ENCODE results near the gene EP400.
"Not testable (repeated sequence)": the region's sequence is repeated elsewhere in the genome, so short reads cannot be mapped to it uniquely, and the experiment has no call there.

Gene EP400

GRCh38 chr12:132024758-132025157 is 75.0 kb downstream of the EP400 start:
- no peak for DNase-seq

GRCh38 chr12:132025526-132025925 is 75.8 kb downstream of the EP400 start:
- DNase-seq = no peak

- DNase-seq = no peak
Observed at GRCh38 chr12:132026061-132026795, 76.5 kb downstream of the EP400 start.

- no peak for DNase-seq
Observed at GRCh38 chr12:132026796-132027500, 77.2 kb downstream of the EP400 start.

- DNase-seq = no peak
Observed at GRCh38 chr12:132027636-132028035, 77.9 kb downstream of the EP400 start.

GRCh38 chr12:132028111-132028510 is 78.4 kb downstream of the EP400 start:
- DNase-seq = no peak

- no peak for DNase-seq
Observed at GRCh38 chr12:132029503-132030300, 80.0 kb downstream of the EP400 start.

GRCh38 chr12:132030367-132031038 is 80.8 kb downstream of the EP400 start:
- DNase-seq = no peak

GRCh38 chr12:132033627-132034026 is 83.9 kb downstream of the EP400 start:
- DNase-seq = no peak

GRCh38 chr12:132036063-132036683 is 86.4 kb downstream of the EP400 start:
- DNase-seq = no peak

- DNase-seq = no peak
Observed at GRCh38 chr12:132040906-132041606, 91.3 kb downstream of the EP400 start.

- no peak for DNase-seq
Observed at GRCh38 chr12:132043216-132043615, 93.5 kb downstream of the EP400 start.

- DNase-seq = no peak
Observed at GRCh38 chr12:132043770-132044467, 94.2 kb downstream of the EP400 start.

- no peak for DNase-seq
Observed at GRCh38 chr12:132044661-132045412, 95.1 kb downstream of the EP400 start.

- DNase-seq = no peak
Observed at GRCh38 chr12:132045751-132046150, 96.0 kb downstream of the EP400 start.

- DNase-seq = no peak
Observed at GRCh38 chr12:132046561-132046960, 96.8 kb downstream of the EP400 start.

GRCh38 chr12:132047630-132048029 is 97.9 kb downstream of the EP400 start:
- DNase-seq = not testable (repeated sequence)

GRCh38 chr12:132049442-132049841 is 99.7 kb downstream of the EP400 start:
- DNase-seq = no peak

GRCh38 chr12:132049876-132050275 is 100.1 kb downstream of the EP400 start:
- DNase-seq = no peak

- DNase-seq = not testable (repeated sequence)
Observed at GRCh38 chr12:132051718-132052117, 102.0 kb downstream of the EP400 start.

Data from CD4-positive, alpha-beta T cell treated with Interleukin-21 for 1 hour (primary cell).